Measurements from ENCODE around the gene RHOG.
"Not testable (repeated sequence)": the region's sequence is repeated elsewhere in the genome, so short reads cannot be mapped to it uniquely, and the experiment has no call there.

RHOG gene

DNA sequence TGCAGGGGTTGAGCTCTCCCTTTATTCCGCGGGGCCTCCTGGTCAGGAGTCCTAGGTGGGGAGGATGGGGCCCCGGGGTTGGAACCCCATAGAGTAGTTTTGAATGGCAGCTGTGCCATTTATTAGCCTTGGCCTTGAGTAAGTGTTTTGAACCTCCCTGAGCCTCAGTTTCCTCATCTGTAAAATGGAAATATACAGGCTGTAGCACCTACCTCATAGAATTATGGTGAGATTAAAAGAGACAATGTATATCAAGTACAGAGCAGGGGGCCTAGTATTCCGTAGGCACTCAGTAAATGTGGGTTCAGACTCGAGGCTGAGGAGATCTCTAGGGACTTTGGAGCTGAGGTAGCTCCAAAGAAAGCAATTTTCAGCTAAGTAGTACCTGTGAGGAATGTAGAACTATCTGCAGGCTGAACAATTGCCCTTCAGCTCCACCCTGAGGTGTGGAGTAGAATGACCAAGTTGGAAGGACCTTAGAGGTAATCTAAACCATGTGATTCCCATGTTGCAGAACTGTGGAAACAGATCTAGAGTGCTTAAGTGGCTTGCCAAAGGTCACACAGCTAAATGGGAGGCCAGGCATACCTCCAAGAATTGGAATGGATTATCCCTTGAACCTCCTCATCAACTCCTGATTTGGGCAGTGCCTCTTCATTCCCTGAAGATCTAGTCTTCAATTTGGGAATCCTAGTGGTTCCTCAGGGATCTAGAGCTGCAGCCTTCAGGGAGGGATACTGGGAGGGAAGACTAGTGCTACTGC, 31.7 kb downstream of the RHOG start:
- peak; percentile 41 for DNase-seq (ENCODE audit: low read depth, low spot score)

DNA sequence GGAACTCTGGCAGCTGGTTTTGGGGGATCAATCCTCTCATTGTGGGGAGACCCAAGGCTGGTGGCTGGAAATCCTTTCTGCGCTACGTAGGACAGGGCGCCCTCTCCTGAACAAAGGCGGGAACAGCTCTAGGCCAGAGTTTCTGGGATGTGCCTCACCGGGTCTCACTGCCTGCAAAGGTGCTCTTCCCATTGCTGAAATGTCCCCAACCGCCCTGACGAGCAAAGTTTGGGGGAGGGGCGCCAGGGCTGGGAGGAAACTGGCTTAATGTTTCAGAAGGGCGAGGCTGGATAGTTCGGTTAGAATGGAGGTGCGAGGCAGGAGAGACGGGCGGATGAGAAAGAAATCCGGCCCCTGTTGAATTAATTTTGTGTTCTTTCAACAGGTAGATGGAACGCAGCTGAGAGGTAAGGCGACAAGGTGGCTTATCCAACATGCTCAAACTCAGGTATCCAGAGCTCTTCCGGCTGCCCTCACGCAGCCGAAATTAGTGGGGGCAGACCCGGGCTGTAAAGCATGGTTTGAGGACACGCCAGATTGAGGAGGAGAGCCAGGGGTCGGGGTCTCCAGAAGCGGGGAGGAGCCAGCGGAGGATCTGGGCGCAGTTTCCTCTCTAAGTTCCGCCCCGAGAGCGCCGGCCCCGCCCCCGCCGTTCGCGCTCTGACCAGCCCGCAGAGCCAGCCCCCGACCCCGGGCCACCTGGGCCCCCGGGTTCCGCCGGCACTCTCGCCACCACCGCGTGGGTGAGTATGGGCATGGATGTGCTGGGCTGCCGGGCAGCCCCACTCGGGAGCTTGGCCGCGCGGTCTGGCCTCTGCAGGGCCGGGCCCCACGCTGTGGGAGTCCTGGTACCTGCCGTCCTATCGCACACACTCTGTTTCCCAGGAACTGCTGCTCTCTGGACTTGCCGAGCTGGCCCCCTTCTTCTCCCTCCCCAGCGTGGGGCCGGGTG, 32.6 kb downstream of the RHOG start, which contains the start of gene PGAP2:
PGAP2 (plus strand) TSS at position 652 of the 952 bp plus-strand sequence. CDS start 2,700 bp downstream, outside the sequence.
- peak; percentile 93 for DNase-seq (ENCODE audit: low read depth, low spot score)

DNA sequence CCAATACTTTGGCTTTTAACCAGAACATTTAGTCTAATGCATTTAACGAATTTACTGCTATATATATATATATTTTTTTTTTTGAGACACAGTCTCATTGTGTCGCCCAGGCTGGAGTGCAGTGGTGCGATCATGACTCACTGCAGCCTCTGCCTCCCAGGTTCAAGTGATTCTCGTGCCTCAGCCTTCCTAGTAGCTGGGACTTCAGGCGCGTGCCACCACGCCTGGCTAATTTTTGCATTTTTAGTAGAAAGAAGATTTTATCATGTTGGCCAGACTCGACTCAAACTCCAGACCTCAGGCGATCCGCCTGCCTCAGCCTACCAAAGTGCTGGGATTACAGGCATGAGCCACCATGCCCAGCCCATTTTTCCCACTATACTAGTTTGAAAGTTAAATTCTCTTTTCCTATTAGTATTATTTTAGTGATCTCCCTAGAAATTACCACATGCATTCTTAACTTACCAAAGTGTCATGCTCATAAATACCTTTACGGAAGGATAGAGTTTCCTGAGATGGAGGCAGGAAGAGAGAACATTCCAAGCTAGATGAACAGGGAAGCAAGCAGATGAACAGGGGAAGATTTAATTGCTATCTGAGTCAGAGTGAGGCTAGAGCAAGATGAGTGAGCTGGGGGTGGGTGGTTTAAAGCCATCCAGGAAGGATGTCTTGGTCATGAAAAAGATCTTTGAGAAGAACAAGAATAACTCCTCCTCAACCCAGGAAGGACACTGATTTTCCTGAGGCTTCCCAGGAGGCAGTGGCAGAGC, 36.8 kb downstream of the RHOG start:
- no peak for DNase-seq (ENCODE audit: low read depth, low spot score)

DNA sequence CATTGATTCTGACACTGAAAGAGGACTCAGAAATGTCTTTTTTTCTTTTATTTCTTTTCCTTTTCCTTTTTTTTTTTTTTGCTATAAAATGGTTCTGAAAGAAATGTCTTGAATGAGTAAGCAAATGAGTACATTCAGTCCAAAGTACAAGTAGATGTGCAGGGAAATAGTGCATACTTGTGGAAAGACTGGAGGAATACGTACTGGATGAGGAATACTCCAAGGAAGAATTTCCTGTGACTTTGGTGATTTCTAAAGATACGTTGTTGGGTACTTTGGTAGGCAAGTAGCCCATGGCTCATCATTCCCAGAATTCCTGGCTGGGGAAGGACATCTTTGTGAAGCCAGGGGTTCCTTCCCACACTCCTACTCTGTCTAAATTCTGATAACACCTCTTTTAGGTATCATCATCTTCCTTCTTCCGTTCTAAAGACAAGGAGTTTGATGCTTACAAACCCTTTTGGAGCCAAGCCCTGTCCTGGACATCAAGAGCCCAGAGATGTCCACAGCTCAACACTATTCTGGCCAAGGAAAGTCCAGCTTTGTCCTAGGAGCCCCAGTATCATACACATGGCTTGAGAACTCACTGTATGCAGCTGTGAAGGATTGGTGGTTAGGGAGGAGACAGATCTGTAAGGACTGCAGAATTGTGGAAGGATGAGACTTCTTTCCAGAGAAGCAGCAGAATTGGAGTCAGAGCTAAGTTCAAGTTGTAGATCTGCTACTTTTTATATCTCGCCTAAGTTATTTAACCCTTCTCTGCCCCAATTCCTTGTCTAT, 38.6 kb downstream of the RHOG start:
- no peak for DNase-seq (ENCODE audit: low read depth, low spot score)

DNA sequence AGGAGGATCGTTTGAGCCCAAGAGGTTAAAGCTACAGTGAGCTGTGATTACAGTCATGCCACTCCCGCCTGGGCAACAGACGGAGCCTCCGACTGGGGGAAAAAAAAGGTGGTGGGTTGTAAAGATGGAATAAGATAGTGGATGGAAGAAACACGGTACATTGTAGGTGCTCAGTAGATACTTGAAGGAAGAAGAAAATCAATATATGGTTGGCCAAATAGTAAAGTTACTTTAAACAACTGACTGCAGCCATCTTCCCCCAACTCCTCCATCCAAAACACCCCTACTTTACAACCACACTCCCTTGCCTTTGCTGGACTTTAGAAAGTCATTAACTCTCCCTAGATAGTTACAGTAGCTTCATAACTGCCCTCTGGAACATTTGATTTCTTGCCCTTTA, 40.9 kb downstream of the RHOG start:
- no peak for DNase-seq (ENCODE audit: low read depth, low spot score)

DNA sequence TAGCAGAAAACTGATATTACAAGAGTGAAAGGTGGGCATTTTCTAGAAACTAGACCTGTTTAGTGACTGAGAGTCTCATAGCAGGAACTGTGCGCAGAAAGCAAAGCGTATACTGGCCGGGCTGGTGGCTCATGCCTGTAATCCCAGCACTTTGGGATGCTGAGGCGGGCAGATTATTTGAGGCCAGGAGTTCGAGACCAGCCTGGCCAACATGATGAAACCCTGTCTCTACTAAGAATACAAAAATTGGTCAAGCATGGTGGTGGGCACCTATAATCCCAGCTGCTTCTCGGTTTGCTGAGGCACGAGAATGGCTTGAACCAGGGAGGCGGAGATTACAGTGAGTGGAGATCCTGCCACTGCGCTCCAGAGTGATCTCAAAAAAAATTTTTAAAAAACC, 41.6 kb downstream of the RHOG start:
- DNase-seq (ENCODE audit: low read depth, low spot score): no peak

DNA sequence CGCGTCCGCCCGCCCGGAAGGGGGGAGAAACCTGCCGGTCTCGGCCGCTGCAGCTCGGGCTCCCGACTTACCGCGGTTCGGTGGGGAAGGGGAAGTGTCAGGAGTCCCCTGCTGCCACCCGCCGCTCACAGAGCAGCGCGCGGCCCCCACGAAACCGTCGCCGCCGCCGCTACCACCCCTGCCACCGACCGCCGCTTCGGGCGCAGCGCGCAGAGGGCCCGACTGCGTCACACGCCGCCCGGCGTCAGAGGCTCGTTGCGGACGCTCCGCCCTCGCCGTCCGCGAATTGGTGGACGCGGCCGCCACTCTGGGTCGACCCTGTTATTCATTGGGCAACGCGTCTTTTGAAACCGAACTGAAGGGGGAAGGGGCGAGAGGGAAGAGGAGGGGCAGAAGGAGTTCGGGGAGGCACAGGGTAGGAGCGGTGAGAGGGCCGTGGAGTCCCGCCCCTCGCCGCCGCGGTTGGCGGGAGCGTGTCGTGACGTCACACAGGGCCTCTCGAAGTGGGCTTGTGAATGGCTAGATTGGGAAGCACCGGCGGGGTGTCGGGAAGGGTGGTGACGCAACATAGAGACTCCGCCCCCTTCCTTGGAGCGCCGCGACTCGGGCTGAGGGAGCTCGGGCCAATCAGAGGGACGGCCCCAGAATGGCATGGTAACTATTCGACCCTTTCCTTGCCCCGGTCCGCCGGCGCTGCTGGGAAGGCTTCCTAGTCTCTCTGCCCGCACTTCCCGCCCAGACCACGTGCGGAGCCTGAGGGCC, 43.2 kb downstream of the RHOG start, which contains the start of gene NUP98:
NUP98 (minus strand) TSS at position 226 of the 762 bp plus-strand sequence. CDS start 15,437 bp downstream, outside the sequence.
- DNase-seq (ENCODE audit: low read depth, low spot score): peak; percentile 100

DNA sequence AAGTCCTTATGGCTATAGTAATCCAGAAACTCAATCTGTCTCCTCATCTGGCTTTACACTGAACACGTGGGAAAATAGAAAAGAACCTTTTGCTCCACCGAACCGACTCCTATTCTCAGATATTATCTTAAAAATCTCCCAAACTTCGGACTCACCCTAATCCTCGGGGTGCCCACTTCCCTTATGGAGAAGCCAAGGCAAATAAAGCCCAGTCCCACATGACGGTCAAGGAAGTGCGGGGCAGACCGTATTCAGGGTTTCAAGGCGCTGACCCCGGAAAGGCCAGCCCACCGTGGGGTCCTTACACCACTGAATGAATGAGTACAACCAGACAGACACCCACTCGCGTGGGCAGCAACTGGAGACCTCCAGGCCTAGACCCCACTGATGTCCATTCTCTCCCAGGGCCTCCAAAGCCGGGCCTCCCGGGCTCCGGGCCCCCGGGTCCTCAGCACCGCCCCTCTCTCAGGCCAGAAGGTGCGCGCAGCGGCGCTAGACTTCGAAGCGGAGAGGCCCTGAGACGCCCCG, 43.9 kb downstream of the RHOG start:
- no peak for DNase-seq (ENCODE audit: low read depth, low spot score)

DNA sequence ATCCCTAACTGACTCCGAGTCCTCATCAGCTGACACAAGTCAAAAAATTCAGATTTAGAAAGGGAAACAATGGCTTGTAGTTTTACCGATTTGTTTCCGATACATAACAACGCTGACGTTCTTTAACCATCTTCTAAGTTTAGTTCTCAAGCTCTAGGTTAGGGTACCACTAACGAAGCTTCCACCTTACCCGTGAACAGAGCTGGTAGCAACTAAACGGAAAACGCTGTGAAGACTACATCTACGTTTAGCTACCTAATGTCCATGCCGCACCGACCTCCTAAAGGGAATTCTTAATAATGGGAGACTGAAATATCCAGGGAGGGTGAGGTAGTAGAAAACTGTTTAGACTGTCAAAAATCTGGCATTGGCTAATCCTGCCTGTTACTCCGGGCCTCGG, 44.4 kb downstream of the RHOG start:
- DNase-seq (ENCODE audit: low read depth, low spot score): no peak

DNA sequence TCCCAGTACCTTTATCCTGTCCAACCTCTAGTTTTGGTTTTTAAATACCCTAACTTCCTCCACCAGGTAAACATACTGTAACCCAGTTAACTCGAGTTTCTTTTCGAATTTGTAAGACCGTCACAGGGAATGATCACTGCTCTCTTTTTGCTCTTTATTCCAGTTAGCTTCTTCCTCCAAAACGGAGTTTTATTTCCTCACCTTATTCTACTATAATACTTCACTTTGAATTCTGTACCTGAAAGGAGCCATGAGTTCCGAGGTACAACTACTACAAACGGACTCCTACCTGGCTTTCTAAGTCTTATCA, 44.8 kb downstream of the RHOG start:
- no peak for DNase-seq (ENCODE audit: low read depth, low spot score)

DNA sequence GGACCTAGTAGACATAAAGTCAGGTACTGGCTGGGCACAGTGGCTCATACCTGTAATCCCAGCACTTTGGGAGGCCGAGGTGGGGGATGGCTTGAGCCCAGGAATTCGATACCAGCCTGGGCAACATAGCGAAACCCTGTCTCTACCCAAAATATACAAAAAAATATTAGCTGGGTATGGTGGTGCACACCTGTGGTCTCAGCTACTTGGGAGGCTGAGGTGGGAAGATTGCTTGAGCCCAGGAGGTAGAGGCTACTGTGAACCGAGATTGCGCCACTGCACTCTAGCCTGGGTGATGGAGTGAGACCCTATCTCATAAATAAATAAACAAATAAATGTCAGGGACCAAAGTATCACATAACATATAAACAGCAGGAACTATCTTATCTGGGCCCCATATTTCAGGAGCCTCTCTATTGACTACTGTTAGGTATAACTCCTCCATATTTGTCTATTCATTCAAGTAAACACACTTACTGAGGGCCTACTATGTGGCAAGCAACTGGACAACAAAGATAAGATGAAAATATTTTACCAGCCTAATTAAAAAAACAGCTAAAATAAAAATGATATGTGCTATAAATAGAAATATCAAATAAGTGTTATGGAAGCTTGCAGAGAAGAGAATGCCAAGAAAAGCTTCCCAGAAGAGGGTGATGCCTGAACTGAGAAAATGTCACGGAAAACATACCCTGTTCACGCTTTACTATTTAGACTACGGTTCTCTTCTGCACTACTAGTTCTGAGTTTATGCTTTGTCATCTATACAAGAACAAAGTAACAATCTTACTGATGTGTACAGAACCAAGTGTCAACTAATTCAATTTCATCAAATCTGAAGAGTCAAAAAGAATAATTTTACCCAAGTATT, 45.4 kb downstream of the RHOG start:
- no peak for DNase-seq (ENCODE audit: low read depth, low spot score)

DNA sequence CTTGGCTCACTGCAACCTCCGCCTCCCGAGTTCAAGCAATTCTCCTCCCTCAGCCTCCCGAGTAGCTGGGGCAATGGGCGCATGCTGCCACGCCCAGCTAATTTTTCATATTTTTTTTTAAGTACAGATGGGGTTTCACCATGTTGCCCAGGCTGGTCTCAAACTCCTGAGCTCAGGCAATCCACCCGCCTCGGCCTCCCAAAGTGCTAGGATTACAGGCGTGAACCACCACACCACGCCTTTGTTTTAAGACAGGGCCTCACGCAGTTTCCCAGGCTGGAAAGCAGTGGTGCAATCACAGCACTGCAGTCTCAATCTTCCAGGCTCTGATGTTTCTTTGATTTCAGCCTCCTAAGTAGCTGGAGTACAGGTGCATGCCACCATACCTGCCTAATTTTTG, 46.4 kb downstream of the RHOG start:
- DNase-seq (ENCODE audit: low read depth, low spot score): not testable (repeated sequence)

DNA sequence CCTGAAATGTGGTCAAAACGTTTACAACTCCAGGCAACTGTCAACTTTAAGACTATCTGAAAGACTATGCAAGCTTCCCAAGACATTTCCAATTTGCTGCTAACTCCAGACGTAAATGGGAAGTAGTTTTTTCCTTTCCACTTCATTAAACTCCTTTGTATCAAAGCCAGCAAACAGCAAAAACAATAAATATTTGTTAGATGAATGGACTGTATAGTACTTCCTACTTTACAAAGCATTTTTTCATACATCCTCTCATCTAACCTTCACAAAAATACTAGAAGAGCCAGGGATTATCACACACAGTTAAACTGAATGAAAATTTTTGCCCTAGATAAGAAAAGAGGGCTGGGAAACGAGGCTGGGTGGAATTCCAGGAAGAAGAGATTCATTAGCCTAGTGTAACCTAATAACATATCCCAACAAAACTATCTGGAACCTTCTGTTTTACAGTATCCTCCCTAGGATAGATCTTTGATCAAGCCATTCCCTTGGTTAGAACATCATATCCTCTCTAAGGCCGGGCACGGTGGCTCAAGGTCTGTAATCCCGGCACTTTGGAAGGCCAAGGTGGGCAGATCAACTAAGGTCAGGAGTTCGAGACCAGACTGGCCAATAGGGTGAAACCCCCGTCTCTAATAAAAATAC, 53.9 kb downstream of the RHOG start:
- DNase-seq (ENCODE audit: low read depth, low spot score): no peak

DNA sequence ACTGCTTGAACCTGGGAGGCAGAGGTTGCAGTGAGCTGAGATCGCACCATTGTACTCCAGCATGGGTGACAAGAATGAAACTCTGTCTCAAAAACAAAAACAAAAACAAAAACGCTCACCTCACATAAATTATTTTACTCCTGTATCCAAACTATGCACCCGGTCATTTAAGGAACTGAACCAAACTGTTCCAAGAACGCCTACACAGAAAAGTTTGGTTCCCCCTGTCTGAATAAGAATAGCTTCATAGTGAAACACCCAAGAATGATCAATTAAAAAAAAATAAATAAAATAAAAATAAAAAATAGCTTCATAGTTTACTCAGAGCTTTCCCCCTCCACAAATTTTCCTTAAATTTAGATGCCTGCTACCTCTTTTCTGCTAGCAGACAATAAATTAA, 57.1 kb downstream of the RHOG start:
- DNase-seq (ENCODE audit: low read depth, low spot score): no peak

DNA sequence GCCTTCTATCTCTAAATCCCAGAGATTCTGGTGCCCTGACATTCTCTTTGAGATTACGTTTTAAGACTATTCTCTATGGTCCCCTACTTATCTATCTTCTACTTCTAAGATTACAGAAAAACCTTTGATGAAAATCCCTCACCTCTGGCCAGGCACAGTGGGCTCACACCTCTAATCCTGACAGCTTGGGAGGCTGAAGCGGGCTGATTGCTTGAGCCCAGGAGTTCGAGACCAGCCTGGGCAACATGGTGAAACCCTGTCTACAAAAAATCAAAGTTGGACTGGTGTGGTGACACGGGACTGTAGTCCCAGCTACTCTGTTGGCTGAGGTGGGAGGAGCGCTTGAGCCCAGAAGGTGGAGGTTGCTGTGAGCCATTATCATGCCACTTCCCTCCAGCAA, 57.8 kb downstream of the RHOG start:
- DNase-seq (ENCODE audit: low read depth, low spot score): peak; percentile 28

DNA sequence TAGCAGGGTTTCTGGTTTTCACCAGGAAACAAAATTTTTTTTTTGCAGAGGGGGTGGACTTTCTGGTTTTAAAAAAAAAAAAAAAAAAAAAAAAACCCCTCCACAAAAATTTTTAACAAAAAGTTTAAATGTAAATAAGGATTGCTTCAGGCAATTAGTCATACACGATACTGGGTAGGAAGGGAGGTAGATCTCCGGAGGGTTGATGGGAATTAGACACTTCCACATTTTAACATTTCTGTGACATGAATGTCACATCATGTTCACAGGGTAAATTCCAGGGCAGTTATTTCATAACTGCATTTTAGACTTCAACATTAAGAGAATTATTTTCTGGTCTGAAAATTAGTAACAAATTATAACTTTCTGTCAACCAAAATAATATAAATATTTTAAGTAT, 59.3 kb downstream of the RHOG start:
- no peak for DNase-seq (ENCODE audit: low read depth, low spot score)
